Cortex of kidney (tissue), 1 donor: ENCODE data around the gene DHFR2.
"Not testable (repeated sequence)": the region's sequence is repeated elsewhere in the genome, so short reads cannot be mapped to it uniquely, and the experiment has no call there.

Experiments
- DNase-seq: peaks from one replicate; lab custom pipeline; 2025; lab: John Stamatoyannopoulos, UW

DHFR2 gene

DNA sequence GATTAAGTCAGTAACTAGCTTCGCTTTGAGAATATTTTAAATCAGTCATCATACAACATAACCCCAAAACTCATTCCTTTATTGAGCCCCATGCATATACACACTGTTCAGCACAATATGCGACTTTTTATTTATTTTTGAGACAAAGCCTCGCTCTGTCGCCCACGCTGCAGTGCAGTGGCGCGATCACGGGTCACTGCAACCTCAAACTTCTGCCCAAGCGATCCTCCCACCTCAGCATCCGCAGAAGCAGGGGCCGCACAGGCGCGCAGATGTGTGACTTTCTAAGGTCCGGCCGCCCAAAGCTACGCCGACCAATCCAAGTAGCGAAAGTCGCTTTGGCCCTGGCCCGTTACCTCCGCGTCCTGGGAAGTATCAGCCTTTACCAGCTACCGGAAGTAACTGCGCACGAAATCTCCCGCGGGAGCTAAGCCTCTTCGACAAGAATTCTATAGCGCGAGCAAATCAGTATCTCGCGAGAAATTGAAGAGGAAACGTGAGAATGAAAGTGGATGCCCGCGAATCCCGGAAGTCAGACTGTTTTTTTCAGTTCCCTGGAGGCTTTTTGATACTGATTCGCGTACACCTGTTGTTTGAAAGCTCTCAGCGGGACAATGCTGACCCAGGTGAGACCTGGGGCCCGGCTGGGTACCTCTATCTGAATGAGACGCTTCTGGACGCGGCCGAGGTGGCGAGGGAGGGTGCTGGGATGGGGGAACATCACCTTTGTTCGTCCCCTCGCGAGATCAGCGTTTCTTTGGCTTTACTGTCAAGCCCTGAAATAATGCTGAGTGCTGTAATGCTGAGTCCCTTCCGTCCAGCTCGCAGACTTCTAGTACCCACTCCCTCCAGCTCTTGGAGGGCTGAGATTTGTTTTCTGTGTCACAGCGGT lies at the start of gene DHFR2, which contains the start of gene NSUN3:
Gene DHFR2 (minus strand): TSS at position 404 of the 892 bp plus-strand sequence. CDS start 1,405 bp downstream, outside the sequence.
Gene NSUN3 (plus strand): TSS at position 549 of the 892 bp plus-strand sequence. CDS start 66 bp downstream, at position 615.
- no peak for DNase-seq

DNA sequence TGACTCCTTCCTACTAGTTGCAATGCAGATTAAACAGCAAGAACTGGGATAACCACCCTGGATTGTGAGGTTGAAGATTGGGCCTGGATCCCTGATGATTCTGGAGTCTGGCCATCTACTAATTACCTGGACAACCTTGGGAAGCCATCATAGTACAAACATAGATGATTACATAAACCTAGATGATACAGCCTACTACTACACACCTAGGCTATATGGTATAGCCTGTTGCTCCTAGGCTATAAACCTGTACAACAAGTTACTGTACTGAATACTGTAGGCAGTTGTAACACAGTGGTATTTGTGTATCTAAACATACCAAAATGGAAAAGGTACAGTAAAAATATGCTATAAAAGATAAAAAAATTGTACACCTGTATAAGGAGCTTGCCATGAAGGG lies 48.1 kb upstream of the DHFR2 start:
- no peak for DNase-seq

DNA sequence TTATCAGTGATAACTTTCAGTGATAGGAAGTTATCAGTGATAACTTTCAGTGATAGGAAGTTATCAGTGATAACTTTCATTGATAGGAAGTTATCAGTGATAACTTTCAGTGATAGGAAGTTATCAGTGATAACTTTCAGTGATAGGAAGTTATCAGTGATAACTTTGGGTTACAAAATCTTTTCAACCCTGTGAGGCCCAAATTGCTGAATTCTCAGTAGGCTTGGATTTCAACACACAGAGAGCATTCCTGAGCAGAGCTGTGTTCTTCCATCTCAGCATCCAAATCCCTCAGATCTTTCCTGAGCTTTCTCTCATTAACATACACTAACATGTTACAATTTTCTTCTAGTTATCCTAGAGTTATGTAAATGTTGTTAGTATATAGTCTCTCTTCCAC lies 47.5 kb upstream of the DHFR2 start:
- DNase-seq = not testable (repeated sequence)

DNA sequence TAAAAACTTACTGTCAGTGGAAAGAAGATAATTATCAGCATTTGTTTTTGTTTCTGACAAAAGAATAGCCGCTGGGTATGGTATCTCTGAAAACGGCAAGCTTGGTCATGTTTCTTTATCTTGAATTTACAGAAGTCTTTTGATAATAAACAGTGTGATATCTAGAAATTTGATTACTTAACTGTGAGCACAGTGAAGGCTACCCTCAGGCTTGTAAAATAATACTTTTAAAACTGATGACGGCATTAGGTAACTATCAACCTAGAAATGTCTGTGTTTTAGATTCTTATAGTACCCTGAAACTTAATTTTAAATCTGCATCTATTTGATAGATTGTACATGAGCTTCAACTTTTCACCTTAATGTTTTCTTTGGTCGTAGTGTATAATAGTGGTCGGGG lies 43.6 kb upstream of the DHFR2 start:
- DNase-seq = no peak

DNA sequence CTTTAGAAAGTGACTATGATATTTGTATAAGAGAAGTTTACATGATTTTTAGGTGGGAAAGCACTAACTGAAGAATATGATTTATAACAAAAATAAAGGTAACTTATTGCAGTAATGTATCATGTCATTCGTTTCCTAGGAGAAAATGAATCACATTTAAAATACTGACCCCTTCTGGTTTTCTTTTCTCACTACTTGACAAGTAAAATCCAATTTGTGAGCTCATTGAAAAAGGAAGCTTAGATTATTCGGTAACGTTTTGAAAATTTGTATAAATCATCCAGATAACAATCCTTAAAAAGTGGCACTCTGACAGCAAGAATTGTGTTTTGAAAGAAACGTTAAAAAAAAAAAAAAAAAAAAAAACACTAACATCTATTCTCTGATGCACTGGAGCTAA lies 39.1 kb upstream of the DHFR2 start:
- DNase-seq = no peak

DNA sequence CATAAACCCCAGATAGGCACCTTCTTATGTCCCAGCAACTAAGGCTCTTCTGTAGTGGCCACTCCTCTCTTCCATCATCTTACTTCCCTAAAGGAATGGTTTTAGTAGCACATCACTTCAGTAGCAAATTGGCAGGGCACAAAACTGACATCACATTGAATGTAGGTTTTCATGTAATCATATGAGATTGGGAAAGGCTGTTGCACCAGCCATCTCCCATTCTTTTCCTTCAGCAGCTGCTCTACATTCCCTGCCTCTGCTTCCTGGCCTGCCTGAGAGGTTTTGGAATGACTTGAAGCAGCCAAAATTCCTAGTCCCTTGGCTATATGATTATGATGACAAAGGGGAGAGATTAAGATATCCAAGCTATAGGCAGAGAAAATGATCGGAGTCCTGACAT lies 36.6 kb upstream of the DHFR2 start:
- no peak for DNase-seq

DNA sequence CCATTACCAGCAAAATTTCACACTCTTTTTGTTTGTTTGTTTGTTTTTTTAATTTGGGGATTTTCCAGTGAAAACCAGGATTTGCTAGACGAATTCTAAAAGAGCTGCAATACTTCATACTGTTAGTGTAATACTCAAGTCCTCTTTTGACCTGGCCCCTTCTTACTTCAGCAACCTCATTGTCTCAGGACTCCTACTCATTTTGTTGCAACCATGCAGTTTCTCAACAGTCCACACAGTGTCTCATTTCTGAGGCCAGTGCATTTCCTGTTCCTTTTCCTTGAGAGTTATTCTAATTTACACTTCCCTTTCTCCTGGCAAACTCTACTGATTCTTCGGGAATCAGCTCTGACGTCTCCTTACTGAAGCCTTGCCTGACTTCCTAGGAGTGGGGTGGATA lies 35.7 kb upstream of the DHFR2 start:
- no peak for DNase-seq

DNA sequence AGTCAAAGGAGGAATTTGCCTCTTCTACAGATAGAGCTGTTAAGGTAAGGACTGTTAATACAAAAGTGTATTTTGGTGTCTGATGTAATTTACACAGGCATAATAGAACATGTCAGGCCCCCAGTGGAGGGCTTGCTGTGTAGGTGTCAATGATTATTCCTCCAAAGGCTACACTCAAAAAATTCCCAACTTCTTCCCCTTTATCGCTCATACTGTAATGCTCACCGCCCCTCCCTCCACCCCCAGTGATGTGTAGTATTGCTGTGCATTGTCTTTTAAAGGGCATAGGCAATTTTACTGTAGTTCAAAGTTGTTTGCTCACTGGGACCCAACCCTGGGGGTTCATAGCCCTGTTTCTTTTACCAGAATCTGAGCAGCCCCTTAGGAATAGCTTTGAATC lies 32.4 kb upstream of the DHFR2 start:
- DNase-seq = no peak

DNA sequence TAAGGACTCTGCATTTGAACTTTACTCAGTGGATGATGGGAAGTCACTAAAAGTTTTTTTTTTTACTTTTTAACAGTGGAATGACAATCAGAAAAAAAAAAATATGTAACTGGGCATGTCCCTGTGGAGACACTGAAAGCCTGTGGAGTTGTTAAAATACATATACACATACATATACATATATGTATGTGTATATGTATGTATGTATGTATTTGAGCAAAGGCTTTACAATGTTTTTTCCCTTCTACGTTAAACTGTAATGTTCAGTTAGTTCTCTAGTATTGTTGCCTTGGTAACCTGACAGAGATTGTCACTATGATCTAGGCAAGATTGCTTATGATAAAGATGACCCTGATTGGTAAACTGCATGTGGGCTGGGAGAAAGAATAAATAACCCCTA lies 30.4 kb upstream of the DHFR2 start:
- no peak for DNase-seq

DNA sequence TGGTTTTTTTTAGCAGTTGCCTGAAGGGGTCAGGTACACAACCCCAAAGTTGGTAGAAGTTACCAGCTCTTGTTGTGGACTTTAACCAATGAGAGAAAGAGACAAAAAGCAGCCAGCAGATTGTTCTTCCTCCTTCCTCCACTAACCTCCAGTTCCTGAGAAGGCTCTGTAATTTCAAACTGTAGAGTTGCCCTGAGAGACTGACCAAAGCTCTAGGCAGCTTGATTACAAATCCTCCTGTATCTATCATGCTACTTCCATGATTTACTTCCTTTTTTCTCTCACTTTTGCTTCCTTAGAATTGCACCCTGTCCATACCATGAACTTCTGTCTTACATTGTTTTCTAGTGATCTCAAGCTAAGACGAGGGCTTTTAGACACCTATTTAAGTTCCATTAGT lies 29.4 kb upstream of the DHFR2 start:
- no peak for DNase-seq

DNA sequence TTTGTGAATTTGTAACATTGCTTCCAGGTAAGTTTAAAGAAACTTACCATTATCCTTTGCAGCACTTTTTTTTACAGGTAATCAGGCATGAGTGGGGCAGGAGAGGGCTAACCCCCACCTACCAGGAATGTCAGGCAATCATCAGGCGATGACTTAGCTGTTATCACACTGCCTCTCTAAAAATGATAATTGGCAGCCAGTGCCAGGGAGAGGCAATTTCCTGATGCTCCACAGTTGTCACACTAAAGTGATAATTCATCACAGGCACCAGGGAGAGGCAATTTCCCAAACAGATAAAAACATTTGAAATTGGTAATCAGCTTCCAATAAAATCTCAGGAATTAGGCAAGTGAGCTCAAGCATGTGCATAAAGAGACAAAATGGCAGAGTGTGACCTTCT lies 26.4 kb upstream of the DHFR2 start:
- no peak for DNase-seq

DNA sequence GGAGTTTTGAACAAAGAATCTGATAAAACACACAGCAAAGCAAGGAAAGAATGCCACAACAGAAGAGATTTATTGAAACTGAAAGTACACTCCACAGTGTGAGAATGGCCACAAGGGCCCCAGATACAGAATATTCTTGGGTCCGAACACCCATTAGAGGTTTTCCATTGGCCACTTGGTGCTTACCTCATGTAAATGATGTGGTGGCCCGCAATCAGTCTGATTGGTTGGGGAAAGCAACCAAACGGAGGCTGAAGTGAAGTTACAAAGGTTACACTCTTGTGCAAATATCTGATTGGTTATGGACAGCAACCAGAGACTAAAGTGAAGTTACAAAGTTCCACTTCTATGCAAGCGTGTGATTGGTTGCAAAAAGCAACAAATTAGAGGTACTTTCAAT lies 20.5 kb upstream of the DHFR2 start:
- DNase-seq = no peak

DNA sequence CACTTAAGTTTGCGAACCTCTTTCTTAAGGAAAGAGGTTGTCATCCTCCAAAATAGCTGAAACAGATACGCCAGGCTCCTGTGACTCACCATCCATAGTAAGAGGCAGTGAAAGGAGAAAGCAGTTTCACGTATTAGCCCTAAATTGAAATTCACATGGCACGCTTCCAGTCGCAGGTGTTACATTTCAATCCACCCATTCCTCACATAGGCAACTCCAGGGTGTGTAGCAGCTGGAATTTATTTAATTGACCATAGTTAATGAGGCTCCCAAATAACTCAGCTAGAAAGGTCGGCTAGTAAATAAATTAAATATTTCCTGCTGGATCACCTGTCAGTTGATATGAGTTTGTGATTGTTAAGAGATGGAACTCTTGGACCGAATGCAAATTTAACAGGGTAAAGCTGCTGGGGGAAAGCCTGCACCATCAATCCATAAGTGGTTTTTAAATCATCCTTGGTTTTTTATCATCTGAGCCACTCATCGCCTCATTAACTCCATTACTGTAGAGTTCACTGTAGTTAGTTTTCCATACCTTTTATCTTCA lies 19.7 kb upstream of the DHFR2 start:
- DNase-seq = no peak

DNA sequence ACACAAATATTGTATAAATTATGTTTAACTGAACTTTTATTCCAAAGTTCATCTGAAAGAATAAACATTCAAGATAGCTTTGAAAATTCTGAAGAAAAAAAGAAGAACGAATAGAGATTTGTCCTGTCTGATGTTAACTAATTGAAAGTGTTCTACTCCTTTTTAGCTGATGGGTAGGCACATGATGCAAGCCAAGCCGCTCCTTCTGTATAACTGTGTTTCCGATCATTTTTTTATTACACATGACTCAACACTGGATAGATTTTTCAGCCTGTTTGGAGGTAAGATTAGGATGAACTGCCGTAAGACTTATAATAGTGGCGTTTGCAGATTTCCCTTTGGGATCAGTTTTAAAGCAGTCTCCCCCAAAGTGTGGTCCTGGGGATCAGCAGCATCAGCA lies 19.2 kb upstream of the DHFR2 start:
- no peak for DNase-seq

DNA sequence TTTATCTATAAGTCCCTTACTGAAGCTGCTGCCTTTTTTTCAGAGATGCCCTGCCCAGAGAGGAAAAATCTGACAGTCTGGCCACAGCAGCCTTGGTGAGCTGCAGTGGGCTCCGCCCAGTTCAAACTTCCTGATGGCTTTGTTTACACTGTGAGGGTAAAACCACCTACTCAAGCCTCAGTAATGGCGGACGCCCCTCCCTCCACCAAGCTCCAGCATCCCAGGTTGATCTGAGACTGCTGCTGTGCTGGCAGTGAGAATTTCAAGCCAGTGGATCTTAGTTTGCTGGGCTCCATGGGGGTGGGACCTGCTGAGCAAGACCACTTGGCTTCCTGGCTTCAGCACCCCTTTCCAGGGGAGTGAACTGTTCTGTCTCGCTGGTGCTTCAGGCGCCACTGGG lies 17.8 kb upstream of the DHFR2 start:
- not testable (repeated sequence) for DNase-seq

DNA sequence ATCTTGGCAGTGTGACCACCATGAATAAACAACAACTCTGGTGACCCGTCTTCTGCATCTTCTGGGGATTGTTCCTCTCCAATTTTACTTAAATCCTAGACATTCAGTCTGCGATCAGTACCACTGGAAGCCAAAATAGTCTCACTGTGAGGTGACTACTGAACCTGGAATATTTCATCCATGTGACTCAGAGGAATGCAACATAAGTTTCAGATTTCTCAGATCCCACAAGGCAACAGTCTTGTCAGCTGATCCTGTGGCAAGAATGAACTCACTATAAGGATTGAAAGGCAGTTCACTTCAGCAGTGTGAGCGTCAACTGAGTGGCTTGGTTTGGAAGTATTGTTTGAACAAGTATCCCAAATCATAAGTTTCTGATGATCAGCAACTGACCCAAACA lies 13.3 kb upstream of the DHFR2 start:
- no peak for DNase-seq

DNA sequence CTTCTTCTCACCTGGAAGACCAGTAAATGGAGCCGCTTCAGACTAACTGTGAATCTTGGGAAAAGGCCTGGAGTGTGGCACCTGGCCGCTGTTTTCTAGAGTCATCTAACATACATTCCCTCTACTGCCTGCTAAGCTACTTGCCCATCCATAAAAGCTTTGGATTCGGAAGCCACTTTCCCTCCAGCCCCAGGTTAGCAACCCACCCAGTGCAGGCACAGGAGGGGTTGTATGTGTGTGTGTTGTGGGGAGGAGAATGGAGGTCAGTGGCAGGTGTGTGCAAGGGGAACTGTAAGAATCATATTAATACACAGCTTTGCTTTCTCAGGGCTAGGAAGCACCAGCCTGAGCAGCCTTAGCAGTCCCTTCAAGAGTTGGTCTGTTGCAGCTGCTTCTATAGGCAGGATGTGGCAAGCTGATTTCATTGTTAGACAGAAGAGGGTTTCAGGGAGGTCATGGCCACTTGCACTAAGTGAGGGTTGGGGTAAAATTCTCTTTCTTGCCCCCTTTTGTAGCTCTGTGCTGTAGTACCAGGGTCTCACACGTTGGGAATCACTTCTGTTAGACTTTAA lies 9.1 kb upstream of the DHFR2 start:
- no peak for DNase-seq

DNA sequence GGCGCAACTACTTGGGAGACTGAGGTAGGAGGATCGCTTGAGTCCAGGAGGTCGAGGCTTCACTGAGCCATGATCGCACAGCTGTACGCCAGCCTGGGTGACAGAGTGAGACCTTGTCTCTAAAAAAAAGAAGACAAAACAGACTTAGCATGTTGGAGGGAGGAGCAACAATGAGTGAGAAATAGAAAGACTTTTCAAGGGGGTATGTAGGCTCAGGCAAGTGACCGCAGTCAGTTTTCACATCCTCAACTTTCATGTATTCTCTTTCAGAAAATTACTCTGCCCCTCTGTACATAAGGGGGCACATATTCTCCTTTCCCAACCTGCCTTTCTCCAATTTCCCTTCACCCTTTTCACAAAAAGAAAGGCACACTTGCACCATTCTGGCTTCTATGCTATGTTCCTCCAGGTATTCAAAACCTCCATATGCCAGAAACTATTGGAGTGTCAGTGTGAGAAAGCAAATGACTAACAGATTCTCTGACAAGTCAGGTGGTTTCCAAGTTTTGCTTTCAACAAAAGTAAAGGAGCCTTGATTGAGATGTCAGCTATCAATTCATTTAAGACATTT lies 7.7 kb upstream of the DHFR2 start:
- no peak for DNase-seq

DNA sequence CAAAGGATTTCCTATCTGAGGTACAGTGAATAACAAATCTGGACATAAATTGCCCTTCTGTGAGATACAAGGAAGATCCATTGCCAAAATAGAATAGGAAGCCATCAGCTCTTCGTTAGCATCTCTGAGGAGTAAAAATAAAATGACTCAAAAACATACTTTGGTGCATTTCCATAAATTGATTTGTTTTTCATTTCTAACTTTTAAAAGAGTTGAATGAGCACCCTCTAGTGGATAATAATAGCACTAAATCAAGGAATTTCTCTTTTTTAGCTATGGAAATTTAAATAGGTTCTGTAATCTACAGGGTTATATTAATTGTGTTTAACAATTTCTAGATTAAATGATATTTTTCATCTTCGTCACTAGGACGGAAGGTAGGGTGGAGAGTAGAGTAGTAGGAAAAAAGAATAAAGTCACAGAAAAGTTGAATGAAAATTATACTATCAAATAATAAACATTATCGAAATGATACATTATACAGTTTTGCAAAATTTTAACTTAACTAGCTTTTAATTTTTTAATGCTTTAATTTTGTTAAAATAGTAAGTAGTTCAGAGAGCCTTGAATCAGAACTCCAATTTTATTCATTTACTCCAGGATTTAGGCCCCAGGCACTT lies 6.6 kb upstream of the DHFR2 start:
- DNase-seq = no peak

DNA sequence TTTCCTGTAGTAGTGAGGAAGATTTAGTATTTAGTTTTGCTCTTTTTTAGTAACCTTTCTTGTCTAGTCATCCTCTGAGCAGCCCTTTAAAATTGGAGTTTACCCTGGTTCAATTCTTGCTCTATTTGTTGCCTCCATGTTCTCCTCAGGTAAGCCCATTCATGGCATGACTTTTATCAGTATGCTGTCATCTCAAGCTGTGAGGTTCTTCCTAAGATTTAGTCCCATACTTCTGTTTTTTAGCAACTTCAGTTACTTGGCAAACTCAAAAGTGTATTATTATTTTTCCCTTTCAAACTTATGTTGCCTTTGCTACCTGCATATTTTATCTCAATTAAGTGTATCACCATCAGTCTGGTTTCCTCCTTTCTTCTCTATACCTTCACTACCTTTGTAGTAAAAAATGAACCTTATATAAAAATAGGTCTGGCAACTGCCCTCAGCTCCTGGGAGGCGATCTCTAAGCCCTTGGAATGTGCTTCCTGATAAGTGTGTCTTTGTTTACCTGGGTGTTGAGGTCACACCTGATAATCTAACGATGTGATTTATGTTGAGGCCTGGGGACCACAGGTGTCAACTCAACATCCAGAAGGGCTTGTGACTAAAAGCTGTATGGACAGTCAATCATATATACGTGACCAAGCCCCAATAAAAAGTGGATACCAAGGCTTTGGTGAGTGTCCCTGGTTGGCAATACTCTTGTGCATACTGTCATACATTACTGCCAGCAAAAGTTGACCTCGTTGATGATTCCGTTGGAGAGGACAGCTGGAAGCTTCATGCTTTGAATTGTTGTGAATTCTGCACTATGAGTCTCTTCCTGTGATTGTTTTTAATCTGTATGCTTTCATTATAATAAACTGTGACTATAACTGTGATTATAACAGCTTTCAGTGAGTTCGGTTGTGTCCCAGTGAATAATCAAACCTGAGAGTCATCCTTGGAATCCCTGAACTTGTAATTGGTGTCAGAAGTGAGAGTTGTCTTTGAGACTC lies 4.1 kb upstream of the DHFR2 start:
- DNase-seq = no peak

DNA sequence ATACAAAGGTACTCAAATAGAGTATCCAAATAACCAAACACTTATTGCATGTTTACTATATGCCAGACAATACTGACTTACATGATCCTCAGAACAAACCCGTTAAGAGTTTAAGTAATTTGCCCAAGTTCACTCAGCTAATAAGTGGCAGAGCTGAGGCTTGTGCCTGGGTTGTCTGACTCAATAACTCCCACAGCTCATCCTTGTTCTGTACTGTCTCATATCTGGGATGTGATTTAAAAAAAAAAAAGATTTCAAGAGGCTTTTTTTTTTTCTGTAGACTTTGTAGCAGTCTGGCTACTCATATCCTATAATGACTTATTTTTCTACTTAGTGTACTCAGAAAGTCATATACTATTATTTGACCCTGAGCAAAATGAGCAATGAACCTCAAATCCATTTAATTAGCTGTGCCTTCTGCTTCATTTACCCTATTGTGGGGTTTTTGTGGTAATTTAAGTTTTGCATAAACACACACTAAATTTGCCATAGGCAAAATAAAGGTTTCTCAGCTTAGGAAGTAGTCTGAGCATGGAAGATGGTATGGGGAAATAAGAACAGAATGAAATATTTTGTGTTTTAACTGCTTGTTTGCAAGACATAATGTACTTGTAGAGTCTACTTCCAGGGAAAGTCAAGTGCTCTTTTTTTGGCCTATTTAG lies 3.2 kb upstream of the DHFR2 start:
- DNase-seq = no peak
